Measurements from ENCODE around the gene NPFFR2. TPM values are rescaled to one million over a fixed set of nuclear protein-coding genes. Genes with fewer than 3 reads are reported as not detected.
"Not testable (repeated sequence)": the region's sequence is repeated elsewhere in the genome, so short reads cannot be mapped to it uniquely, and the experiment has no call there.

The NPFFR2 gene
- total and polyA plus RNA-seq, 2 donors (not counting 1 experiment from before 2014, with no cell fraction given), result not detected

DNA sequence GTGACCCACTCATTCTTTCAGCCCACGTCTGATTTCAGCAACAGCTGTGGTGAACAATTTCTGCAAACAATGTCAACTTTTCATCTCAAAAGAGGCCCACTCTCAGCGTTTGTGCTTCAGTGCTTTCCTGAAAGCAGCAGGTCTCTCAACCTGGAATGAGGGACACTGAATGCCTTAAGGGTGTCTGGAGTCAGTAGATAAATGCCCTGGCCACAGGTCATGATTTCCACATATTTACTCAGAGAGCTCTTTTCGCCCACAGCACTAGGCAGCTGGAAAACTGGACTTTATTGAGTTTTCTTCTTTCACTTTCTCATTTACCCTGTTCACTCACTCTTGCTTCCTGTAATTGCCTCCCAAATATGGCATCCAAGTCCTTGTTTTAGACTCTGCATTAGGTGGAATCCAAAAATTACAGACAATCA is 52.8 kb downstream of the NPFFR2 start:
- no peaks in the 10 kb centered on the region for H3K4me1 ChIP-seq (ENCODE audit: control insufficient read depth, extremely low read depth, insufficient read depth, low read length)
- H3K27me3 ChIP-seq (ENCODE audit: control insufficient read depth, insufficient read depth, low read length), result no peaks in the 10 kb centered on the region
- H3K9ac ChIP-seq (ENCODE audit: insufficient read depth, low read length), result no peak overlapping the region
- H4K20me1 ChIP-seq (ENCODE audit: control insufficient read depth, extremely low read depth, insufficient read depth, low read length), result no peaks in the 10 kb centered on the region
- H3K4me2 ChIP-seq (ENCODE audit: extremely low read depth, insufficient read depth, low read length), result no peak overlapping the region
- peak in 1 of 2 donors; percentile 63 for DNase-seq (ENCODE audit: low read depth in 2 of 2)
- H3K9me3 ChIP-seq (ENCODE audit: control insufficient read depth, insufficient read depth, low read depth, low read length), result no peaks in the 10 kb centered on the region
- no peaks in the 10 kb centered on the region for H3K79me2 ChIP-seq (ENCODE audit: control insufficient read depth, insufficient read depth, low read length)
- TF ChIP-seq, protein P1, sequence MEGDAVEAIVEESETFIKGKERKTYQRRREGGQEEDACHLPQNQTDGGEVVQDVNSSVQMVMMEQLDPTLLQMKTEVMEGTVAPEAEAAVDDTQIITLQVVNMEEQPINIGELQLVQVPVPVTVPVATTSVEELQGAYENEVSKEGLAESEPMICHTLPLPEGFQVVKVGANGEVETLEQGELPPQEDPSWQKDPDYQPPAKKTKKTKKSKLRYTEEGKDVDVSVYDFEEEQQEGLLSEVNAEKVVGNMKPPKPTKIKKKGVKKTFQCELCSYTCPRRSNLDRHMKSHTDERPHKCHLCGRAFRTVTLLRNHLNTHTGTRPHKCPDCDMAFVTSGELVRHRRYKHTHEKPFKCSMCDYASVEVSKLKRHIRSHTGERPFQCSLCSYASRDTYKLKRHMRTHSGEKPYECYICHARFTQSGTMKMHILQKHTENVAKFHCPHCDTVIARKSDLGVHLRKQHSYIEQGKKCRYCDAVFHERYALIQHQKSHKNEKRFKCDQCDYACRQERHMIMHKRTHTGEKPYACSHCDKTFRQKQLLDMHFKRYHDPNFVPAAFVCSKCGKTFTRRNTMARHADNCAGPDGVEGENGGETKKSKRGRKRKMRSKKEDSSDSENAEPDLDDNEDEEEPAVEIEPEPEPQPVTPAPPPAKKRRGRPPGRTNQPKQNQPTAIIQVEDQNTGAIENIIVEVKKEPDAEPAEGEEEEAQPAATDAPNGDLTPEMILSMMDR (conservative IDR thresholded peaks at IDR 0.05 in 1 of 2, IDR thresholded peaks at IDR 0.05 in 1 of 2; ENCODE audit: low read depth in 1 of 2, low read length in 2 of 2), result no peak
- TF ChIP-seq EZH2 (IDR thresholded peaks at IDR 0.05; ENCODE audit: low read length, missing control alignments), result no peak
- H3K4me3 ChIP-seq (replicated peaks in 1 of 4; ENCODE audit: control extremely low read depth in 1 of 4, insufficient read depth in 1 of 4, low read depth in 3 of 4, low read length in 4 of 4), result no peak overlapping the region
- no peak overlapping the region for H2AFZ ChIP-seq (ENCODE audit: low read length)
- no peak overlapping the region for H3K27ac ChIP-seq (ENCODE audit: insufficient read depth, low read length)
- H3K36me3 ChIP-seq (ENCODE audit: control insufficient read depth, insufficient read depth, low read length), result no peaks in the 10 kb centered on the region

DNA sequence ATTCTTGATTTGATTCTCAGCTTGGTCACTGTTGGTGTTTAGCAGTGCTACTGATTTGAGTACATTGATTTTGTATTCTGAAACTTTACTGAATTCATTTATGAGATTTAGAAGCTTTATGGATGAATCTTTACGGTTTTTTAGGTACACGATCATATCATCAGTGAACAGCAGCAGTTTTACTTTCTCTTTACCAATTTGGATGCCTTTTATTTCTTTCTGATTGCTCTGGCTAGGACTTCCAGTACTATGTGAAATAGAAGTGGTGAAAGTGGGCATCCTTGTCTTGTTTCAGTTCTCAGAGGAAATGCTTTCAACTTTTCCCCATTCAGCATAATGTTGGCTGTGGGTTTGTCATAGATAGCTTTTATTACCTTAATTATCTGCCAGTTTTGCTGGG is 58.8 kb downstream of the NPFFR2 start:
- H3K79me2 ChIP-seq (ENCODE audit: control insufficient read depth, insufficient read depth, low read length); H3K9ac ChIP-seq (ENCODE audit: insufficient read depth, low read length): not testable (repeated sequence)

DNA sequence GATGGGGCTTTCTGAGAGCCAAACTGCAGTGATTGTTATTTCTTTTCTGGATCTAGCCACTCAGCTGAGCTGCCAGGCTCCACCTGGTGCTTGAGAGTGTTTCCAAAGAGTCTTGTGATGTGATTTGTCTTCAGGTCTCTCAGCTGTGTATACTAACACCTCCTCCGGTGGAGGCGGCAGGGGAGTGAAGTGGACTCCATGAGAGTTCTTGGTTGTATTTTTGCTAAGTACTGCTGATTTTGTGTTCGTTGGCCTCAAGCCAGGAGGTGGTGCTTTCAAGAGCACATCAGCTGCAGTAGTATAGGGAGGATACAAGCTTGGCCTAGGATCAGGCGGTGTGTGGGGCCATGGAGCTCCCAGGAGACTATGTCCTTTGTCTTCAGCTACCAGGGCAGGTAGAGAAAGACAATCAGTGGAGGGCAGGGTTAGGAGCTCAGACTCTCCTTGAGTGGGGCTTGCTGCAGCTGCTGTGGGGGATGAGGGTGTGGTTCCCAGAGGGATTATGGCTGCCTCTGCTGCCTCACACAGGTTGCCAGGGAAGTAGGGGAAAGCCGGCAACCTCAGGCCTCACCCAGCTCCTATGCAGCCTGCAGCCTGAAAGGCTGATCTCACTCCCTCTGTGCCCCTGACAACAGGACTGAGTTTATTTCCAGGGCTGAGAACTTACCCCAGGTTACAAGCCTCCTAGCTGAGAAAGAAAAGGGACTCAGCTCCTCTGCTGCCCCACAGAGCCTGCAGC is 62.4 kb downstream of the NPFFR2 start:
- no peak for TF ChIP-seq EZH2 (IDR thresholded peaks at IDR 0.05; ENCODE audit: low read length, missing control alignments)
- TF ChIP-seq, protein P1 (conservative IDR thresholded peaks at IDR 0.05 in 1 of 2, IDR thresholded peaks at IDR 0.05 in 1 of 2; ENCODE audit: low read depth in 1 of 2, low read length in 2 of 2), result no peak
- Histone ChIP-seq H3K4me3 (replicated peaks in 1 of 4; ENCODE audit: control extremely low read depth in 1 of 4, insufficient read depth in 1 of 4, low read depth in 3 of 4, low read length in 4 of 4) (no peak overlapping the region), H2AFZ (ENCODE audit: low read length) (no peak overlapping the region), H3K9ac (ENCODE audit: insufficient read depth, low read length) (no peak overlapping the region), H3K4me1 (ENCODE audit: control insufficient read depth, extremely low read depth, insufficient read depth, low read length) (no peaks in the 10 kb centered on the region), H3K27me3 (ENCODE audit: control insufficient read depth, insufficient read depth, low read length) (no peaks in the 10 kb centered on the region), H3K9me3 (ENCODE audit: control insufficient read depth, insufficient read depth, low read depth, low read length) (no peaks in the 10 kb centered on the region), H3K27ac (ENCODE audit: insufficient read depth, low read length) (no peak overlapping the region), H3K4me2 (ENCODE audit: extremely low read depth, insufficient read depth, low read length) (no peak overlapping the region), H3K36me3 (ENCODE audit: control insufficient read depth, insufficient read depth, low read length) (no peaks in the 10 kb centered on the region), H3K79me2 (ENCODE audit: control insufficient read depth, insufficient read depth, low read length) (no peaks in the 10 kb centered on the region), H4K20me1 (ENCODE audit: control insufficient read depth, extremely low read depth, insufficient read depth, low read length) (no peaks in the 10 kb centered on the region)
- no peak for DNase-seq (ENCODE audit: low read depth in 2 of 2)

More for the DNA sequence above, 58.8 kb downstream of the NPFFR2 start:
- H4K20me1 ChIP-seq (ENCODE audit: control insufficient read depth, extremely low read depth, insufficient read depth, low read length); H3K9me3 ChIP-seq (ENCODE audit: control insufficient read depth, insufficient read depth, low read depth, low read length); H3K4me1 ChIP-seq (ENCODE audit: control insufficient read depth, extremely low read depth, insufficient read depth, low read length); H3K27ac ChIP-seq (ENCODE audit: insufficient read depth, low read length); DNase-seq (ENCODE audit: low read depth in 2 of 2); H3K4me3 ChIP-seq (replicated peaks in 1 of 4; ENCODE audit: control extremely low read depth in 1 of 4, insufficient read depth in 1 of 4, low read depth in 3 of 4, low read length in 4 of 4); H3K36me3 ChIP-seq (ENCODE audit: control insufficient read depth, insufficient read depth, low read length); H2AFZ ChIP-seq (ENCODE audit: low read length); H3K27me3 ChIP-seq (ENCODE audit: control insufficient read depth, insufficient read depth, low read length); H3K4me2 ChIP-seq (ENCODE audit: extremely low read depth, insufficient read depth, low read length): not testable (repeated sequence)
